Natural killer cell (primary cell): Measurements from ENCODE around the gene FBXW2. TPM values are rescaled to one million over a fixed set of nuclear protein-coding genes. Genes with fewer than 3 reads are reported as not detected.

ENCODE experiments used
- ATAC-seq, 3 donors: fragments of 150-1000 bp in 2 of 3; fragments of 200-7000 bp in 1 of 3; cut with Tn5 transposase; 1 replicate in 1 of 3; 2 replicates in 2 of 3; pipeline ENCODE4 v1.10.0; 2021; ENCODE audit warnings: mild to moderate bottlenecking in 2 of 3, moderate library complexity in 2 of 3
- DNase-seq, 2 donors: peaks; one replicate each; pipeline versions ENCODE4 v3.0.0 to v3.0.0-alpha.2; 2013 to 2021; ENCODE audit warnings: mixed read lengths in 1 of 2
- H3K27ac ChIP-seq: one replicate; pipeline ENCODE4 v1.5.1; 2013; ENCODE audit warnings: mild to moderate bottlenecking, low read length
- H3K27me3 ChIP-seq: one replicate; pipeline ENCODE4 v1.6.1; 2013; ENCODE audit warnings: low read length; ENCODE audit not compliant: control insufficient read depth, insufficient read depth
- H3K36me3 ChIP-seq: one replicate; pipeline ENCODE4 v1.6.1; 2013; ENCODE audit warnings: low read length; ENCODE audit not compliant: control insufficient read depth, insufficient read depth
- H3K4me1 ChIP-seq: one replicate; pipeline ENCODE4 v1.6.1; 2013; ENCODE audit warnings: low read length; ENCODE audit not compliant: control insufficient read depth, insufficient read depth
- H3K4me3 ChIP-seq: one replicate; pipeline ENCODE4 v1.5.1; 2013; ENCODE audit warnings: low read length
- H3K9me3 ChIP-seq: one replicate; pipeline ENCODE4 v1.6.1; 2013; ENCODE audit warnings: low read length; ENCODE audit not compliant: control insufficient read depth, insufficient read depth
- H3K27ac Mint-ChIP-seq, 2 donors: one replicate each; pipeline ENCODE4 v1.8.0; 2022; ENCODE audit warnings: mild to moderate bottlenecking in 2 of 2, mixed read lengths in 2 of 2, moderate library complexity in 1 of 2
- H3K27me3 Mint-ChIP-seq, 2 donors: one replicate each; pipeline ENCODE4 v1.8.0; 2022; ENCODE audit warnings: low read depth in 2 of 2, mixed read lengths in 2 of 2
- H3K36me3 Mint-ChIP-seq: one replicate; pipeline ENCODE4 v1.8.0; 2022; ENCODE audit warnings: mixed read lengths
- H3K4me1 Mint-ChIP-seq, 2 donors: one replicate each; pipeline ENCODE4 v1.8.0; 2022; ENCODE audit warnings: mixed read lengths in 2 of 2
- H3K4me3 Mint-ChIP-seq: one replicate; pipeline ENCODE4 v1.8.0; 2022; ENCODE audit warnings: mild to moderate bottlenecking, moderate library complexity, mixed read lengths
- H3K9me3 Mint-ChIP-seq, 2 donors: one replicate each; pipeline ENCODE4 v1.8.0; 2022; ENCODE audit warnings: mixed read lengths in 2 of 2
- CTCF ChIP-seq: fragments of 200-600 bp; IDR thresholded peaks from one replicate; pipeline ENCODE4 v1.8.0; 2022; ENCODE audit warnings: antibody characterized with exemption
- WGBS: methylation state at CpG from one replicate; pipeline ENCODE4 v1.1.7; 2013; ENCODE audit warnings: missing lambda C conversion rate; ENCODE audit not compliant: insufficient coverage; 5-methylcytosine and 5-hydroxymethylcytosine counted together
- intact Hi-C: fragments of 100-400 bp; cut with micrococcal nuclease; formaldehyde crosslinking; loops from one replicate; pipeline ENCODE4 v1.14.2; 2022
- total RNA-seq, 4 donors: library from RNA; stranded (reverse); fragments of 120-200 nt in 1 of 4; gene quantifications; one replicate each; pipeline versions ENCODE4 v1.2.3 to v1.2.4, GENCODE V29; 2013 to 2022

Gene FBXW2
- total RNA-seq, 3 donors from 2014 or later (not counting 1 experiment from before 2014, with no cell fraction given) = 88.3 to 122 (median 92.6) TPM

GRCh38 chr9:120745278-120745677, 47.9 kb downstream of the FBXW2 start:
- H3K36me3 ChIP-seq = no peaks in the 10 kb centered on the region
- intact Hi-C loops = no loop called here
- no peak overlapping the region for H3K4me3 ChIP-seq
- H3K27ac ChIP-seq = no peak overlapping the region
- TF ChIP-seq CTCF = no peak
- H3K4me3 Mint-ChIP-seq = no peak overlapping the region
- no peak for DNase-seq
- ATAC-seq = no peak
- H3K4me1 ChIP-seq = no peaks in the 10 kb centered on the region
- H3K9me3 ChIP-seq = no peaks in the 10 kb centered on the region
- WGBS = 92% methylated on average over 6 of the region's 6 CpGs
- H3K27ac Mint-ChIP-seq = no peak overlapping the region
- H3K27me3 Mint-ChIP-seq = no peaks in the 10 kb centered on the region
- H3K36me3 Mint-ChIP-seq = no peaks in the 10 kb centered on the region
- H3K27me3 ChIP-seq = no peaks in the 10 kb centered on the region
- H3K9me3 Mint-ChIP-seq = no peaks in the 10 kb centered on the region
- no peaks in the 10 kb centered on the region for H3K4me1 Mint-ChIP-seq

- H3K27me3 ChIP-seq = no peaks in the 10 kb centered on the region
- no peaks in the 10 kb centered on the region for H3K36me3 Mint-ChIP-seq
- DNase-seq (peak in 1 of 2 donors; percentile 57), ATAC-seq (peak; percentile 68 to 76 (median 72))
- H3K27me3 Mint-ChIP-seq = no peaks in the 10 kb centered on the region
- no peaks in the 10 kb centered on the region for H3K9me3 ChIP-seq
- H3K36me3 ChIP-seq = no peaks in the 10 kb centered on the region
- peak; percentile 61 for TF ChIP-seq CTCF
- 95% methylated on average over 6 of the region's 6 CpGs for WGBS
- H3K27ac Mint-ChIP-seq = no peak overlapping the region
- H3K4me3 ChIP-seq = no peak overlapping the region
- intact Hi-C loops = no loop called here
- H3K4me1 Mint-ChIP-seq = no peaks in the 10 kb centered on the region
- H3K27ac ChIP-seq = no peak overlapping the region
- no peak overlapping the region for H3K4me3 Mint-ChIP-seq
- H3K4me1 ChIP-seq = no peaks in the 10 kb centered on the region
- H3K9me3 Mint-ChIP-seq = no peaks in the 10 kb centered on the region
Measured at GRCh38 chr9:120742951-120743416, 50.2 kb downstream of the FBXW2 start.

- Mint-ChIP-seq H3K9me3 (no peaks in the 10 kb centered on the region), H3K4me3 (no peak overlapping the region), H3K27me3 (no peaks in the 10 kb centered on the region), H3K4me1 (no peaks in the 10 kb centered on the region), H3K36me3 (no peaks in the 10 kb centered on the region), H3K27ac (no peak overlapping the region)
- intact Hi-C loops = no loop called here
- H3K27me3 ChIP-seq = no peaks in the 10 kb centered on the region
- no peaks in the 10 kb centered on the region for H3K36me3 ChIP-seq
- no peak overlapping the region for H3K27ac ChIP-seq
- ATAC-seq (no peak), DNase-seq (no peak)
- no peak for TF ChIP-seq CTCF
- WGBS = 82% methylated on average over 1 of the region's 1 CpG
- H3K9me3 ChIP-seq = no peaks in the 10 kb centered on the region
- no peak overlapping the region for H3K4me3 ChIP-seq
- no peaks in the 10 kb centered on the region for H3K4me1 ChIP-seq
Measured at GRCh38 chr9:120741701-120742100, 51.5 kb downstream of the FBXW2 start.

GRCh38 chr9:120741191-120741590, 52.0 kb downstream of the FBXW2 start:
- WGBS = no CpG with 5 or more reads among the region's 1 CpG
- intact Hi-C loops = no loop called here
- Mint-ChIP-seq H3K27me3 (no peaks in the 10 kb centered on the region), H3K36me3 (no peaks in the 10 kb centered on the region), H3K4me1 (no peaks in the 10 kb centered on the region), H3K9me3 (no peaks in the 10 kb centered on the region), H3K27ac (no peak overlapping the region), H3K4me3 (no peak overlapping the region)
- H3K4me3 ChIP-seq = no peak overlapping the region
- no peaks in the 10 kb centered on the region for H3K9me3 ChIP-seq
- H3K4me1 ChIP-seq = no peaks in the 10 kb centered on the region
- H3K27ac ChIP-seq = no peak overlapping the region
- DNase-seq (no peak), ATAC-seq (no peak)
- no peaks in the 10 kb centered on the region for H3K36me3 ChIP-seq
- TF ChIP-seq CTCF = no peak
- no peaks in the 10 kb centered on the region for H3K27me3 ChIP-seq
